ENCODE data around the gene BCAR3.

GRCh38 chr1:93698329-93699048 lies 16.9 kb upstream of the BCAR3 start:
- no peak for TF ChIP-seq CTCF (IDR thresholded peaks at IDR 0.05; ENCODE audit: poor library complexity)
- TF ChIP-seq EZH2 (IDR thresholded peaks at IDR 0.05; ENCODE audit: borderline replicate concordance), result no peak
